IMR-90 (cell line): ENCODE measurements around the gene CCL23. TPM values are rescaled to one million over a fixed set of nuclear protein-coding genes. Genes with fewer than 3 reads are reported as not detected.

Source experiments
- ATAC-seq: fragments of 200-7000 bp; cut with Tn5 transposase; 2 replicates; pipeline ENCODE4 v1.9.1; 2020; ENCODE audit warnings: low read depth, mild to moderate bottlenecking, moderate library complexity
- BruUV-seq: library from RNA; stranded (reverse); fragments of 400-500 nt; replicated peaks from 2 replicates; lab custom pipeline; 2021; lab: Mats Ljungman, UMichigan
- CTCF ChIA-PET: fragments of 300-600 bp; formaldehyde crosslinking; extraction: SDS; loops from one replicate; lab custom pipeline; 2021; ENCODE audit warnings: antibody characterized with exemption; lab: Yijun Ruan, JAX
- POLR2A ChIA-PET: fragments of 300-600 bp; sonication (Branson Sonifier 250); formaldehyde crosslinking; loops from one replicate; lab custom pipeline; 2022; ENCODE audit warnings: antibody characterized with exemption; ENCODE audit not compliant: unreplicated experiment; lab: Charles Lee
- DNase-seq: peaks from one replicate; pipeline ENCODE4 v3.0.0; 2013
- H2AFZ ChIP-seq: replicated peaks from 2 replicates; pipeline ENCODE3; 2013; ENCODE audit warnings: low read length, mild to moderate bottlenecking; ENCODE audit not compliant: poor library complexity
- H2AK5ac ChIP-seq: 2 replicates; pipeline ENCODE4 v1.6.1; 2013; ENCODE audit warnings: low read depth, low read length, inconsistent platforms
- H2AK9ac ChIP-seq: replicated peaks from 2 replicates; pipeline ENCODE3; 2013; ENCODE audit warnings: mild to moderate bottlenecking, low read depth, low read length, moderate library complexity; ENCODE audit not compliant: poor library complexity
- H2BK120ac ChIP-seq: 2 replicates; pipeline ENCODE4 v1.6.1; 2013; ENCODE audit warnings: low read depth, low read length, inconsistent platforms
- H2BK15ac ChIP-seq: 3 replicates; pipeline ENCODE4 v1.6.1; 2013; ENCODE audit warnings: low read depth, low read length, inconsistent platforms
- H2BK20ac ChIP-seq: 2 replicates; pipeline ENCODE4 v1.6.1; 2013; ENCODE audit warnings: low read depth, mild to moderate bottlenecking, inconsistent platforms, low read length, moderate library complexity
- H2BK5ac ChIP-seq: 2 replicates; pipeline ENCODE4 v1.6.1; 2013; ENCODE audit warnings: mild to moderate bottlenecking, low read depth, low read length, inconsistent platforms; ENCODE audit not compliant: poor library complexity, severe bottlenecking
- H3K14ac ChIP-seq: replicated peaks from 2 replicates; pipeline ENCODE4 v1.6.1; 2013; ENCODE audit warnings: low read depth, low read length, inconsistent platforms
- H3K18ac ChIP-seq: 2 replicates; pipeline ENCODE4 v1.6.1; 2013; ENCODE audit warnings: low read depth, low read length, control low read depth
- H3K23ac ChIP-seq: 2 replicates; pipeline ENCODE4 v1.6.1; 2013; ENCODE audit warnings: low read depth, low read length, inconsistent platforms
- H3K27ac ChIP-seq: 2 replicates; pipeline ENCODE4 v1.5.1; 2013; ENCODE audit warnings: mild to moderate bottlenecking, control low read depth, low read length; ENCODE audit not compliant: insufficient read depth
- H3K27me3 ChIP-seq: 2 replicates; pipeline ENCODE4 v1.6.1; 2013; ENCODE audit warnings: low read length; ENCODE audit not compliant: control insufficient read depth, insufficient read depth
- H3K36me3 ChIP-seq: 2 replicates; pipeline ENCODE4 v1.6.1; 2013; ENCODE audit warnings: low read length, mixed read lengths; ENCODE audit not compliant: control insufficient read depth, insufficient read depth
- H3K4ac ChIP-seq: 2 replicates; pipeline ENCODE4 v1.6.1; 2013; ENCODE audit warnings: low read depth, low read length, inconsistent platforms
- H3K4me1 ChIP-seq: 2 replicates; pipeline ENCODE4 v1.6.1; 2013; ENCODE audit warnings: low read length, mixed read lengths; ENCODE audit not compliant: control insufficient read depth, insufficient read depth
- H3K4me2 ChIP-seq: 2 replicates; pipeline ENCODE4 v1.6.1; 2013; ENCODE audit warnings: low read depth, mild to moderate bottlenecking, control low read depth, low read length, moderate library complexity
- H3K4me3 ChIP-seq: 2 replicates; pipeline ENCODE4 v1.5.1; 2013; ENCODE audit warnings: low read depth, mild to moderate bottlenecking, control low read depth, low read length, moderate library complexity; ENCODE audit not compliant: insufficient read depth
- H3K56ac ChIP-seq: 2 replicates; pipeline ENCODE4 v1.6.1; 2013; ENCODE audit warnings: low read length, inconsistent platforms; ENCODE audit not compliant: insufficient read depth; ENCODE audit errors: extremely low read depth
- H3K79me1 ChIP-seq, 2 experiments: 2 replicates each; pipeline ENCODE4 v1.6.1; 2013; ENCODE audit warnings: low read length in 2 of 2, inconsistent platforms in 1 of 2, low read depth in 1 of 2
- H3K9ac ChIP-seq: 2 replicates; pipeline ENCODE4 v1.6.1; 2013; ENCODE audit warnings: low read depth, low read length, control low read depth
- H3K9me1 ChIP-seq: 2 replicates; pipeline ENCODE4 v1.6.1; 2013; ENCODE audit warnings: low read length, inconsistent platforms; ENCODE audit not compliant: insufficient read depth
- H3K9me3 ChIP-seq: 2 replicates; pipeline ENCODE4 v1.6.1; 2013; ENCODE audit warnings: low read length; ENCODE audit not compliant: control insufficient read depth, insufficient read depth
- H4K20me1 ChIP-seq: 2 replicates; pipeline ENCODE4 v1.6.1; 2013; ENCODE audit warnings: low read length, inconsistent platforms; ENCODE audit not compliant: insufficient read depth
- H4K5ac ChIP-seq: 2 replicates; pipeline ENCODE4 v1.6.1; 2013; ENCODE audit warnings: mild to moderate bottlenecking, low read depth, low read length, control low read depth
- H4K8ac ChIP-seq, 2 experiments: 2 replicates each; pipeline ENCODE4 v1.6.1; 2013; ENCODE audit warnings: low read depth in 2 of 2, low read length in 2 of 2, control low read depth in 1 of 2, inconsistent platforms in 1 of 2
- H4K91ac ChIP-seq: 2 replicates; pipeline ENCODE4 v1.6.1; 2013; ENCODE audit warnings: low read depth, low read length, inconsistent platforms; ENCODE audit not compliant: insufficient read depth
- CTCF ChIP-seq: conservative IDR thresholded peaks from 2 replicates; pipeline ENCODE4 v1.5.1; 2012; ENCODE audit warnings: mild to moderate bottlenecking, low read depth, low read length, improper control_type of control experiment
- MAFK ChIP-seq: IDR thresholded peaks from 2 replicates; pipeline ENCODE4 v1.6.1; 2012; ENCODE audit warnings: low read depth, low read length, improper control_type of control experiment
- NFE2L2 ChIP-seq: fragments of 150-350 bp; IDR thresholded peaks from 2 replicates; pipeline ENCODE4 v1.6.1; 2016; ENCODE audit warnings: low read depth, mild to moderate bottlenecking, low read length
- POLR2A ChIP-seq: IDR thresholded peaks from 2 replicates; pipeline ENCODE4 v1.6.1; 2012; ENCODE audit warnings: mild to moderate bottlenecking, low read depth, low read length
- RAD21 ChIP-seq: IDR thresholded peaks from 2 replicates; pipeline ENCODE4 v1.6.1; 2012; ENCODE audit warnings: low read length, improper control_type of control experiment
- RFX5 ChIP-seq: IDR thresholded peaks from 2 replicates; pipeline ENCODE4 v1.8.0; 2012; ENCODE audit warnings: low read depth, mild to moderate bottlenecking, low read length, moderate library complexity
- SMC3 ChIP-seq: fragments of 150-350 bp; IDR thresholded peaks from 2 replicates; pipeline ENCODE4 v1.6.1; 2016; ENCODE audit warnings: low read depth, mild to moderate bottlenecking, antibody characterized with exemption, low read length, moderate library complexity
- WGBS, 2 experiments: methylation state at CpG; one replicate each; pipeline versions ENCODE4 v1.1.5 to v1.1.7; 2013; ENCODE audit warnings: missing lambda C conversion rate in 2 of 2; ENCODE audit not compliant: insufficient read length in 1 of 2; ENCODE audit errors: extremely low coverage in 2 of 2; 5-methylcytosine and 5-hydroxymethylcytosine counted together
- dilution Hi-C: fragments of 300-500 bp; cut with HindIII; formaldehyde crosslinking; loops from one replicate; pipeline ENCODE4 v1.14.3; 2018; ENCODE audit warnings: low sequenced_read_pairs; ENCODE audit not compliant: unreplicated experiment
- in situ Hi-C: fragments of 300-500 bp; cut with MboI; formaldehyde crosslinking; loops from 3 replicates; pipeline ENCODE4 v1.14.3; 2019; ENCODE audit warnings: low sequenced_read_pairs, inconsistent platforms, mixed read lengths
- intact Hi-C: fragments of 100-400 bp; cut with micrococcal nuclease; formaldehyde crosslinking; loops from 2 replicates; pipeline ENCODE4 v1.10.0; 2022
- polyA plus RNA-seq, 3 experiments: library from polyadenylated mRNA; depleted of rRNA; stranded (reverse); fragments of >200 nt; gene quantifications; 2 replicates each; pipeline ENCODE4 v1.2.3, GENCODE V29; 2012; ENCODE audit warnings: low replicate concordance in 1 of 3
- total RNA-seq: library from RNA; depleted of rRNA; stranded (reverse); fragments of >200 nt; gene quantifications from 2 replicates; pipeline ENCODE4 v1.2.3, GENCODE V29; 2012

Gene CCL23
- total and polyA plus RNA-seq, 2 of the 4 experiments (the other 2 are of a cell fraction), result not detected

GRCh38 chr17:36060816-36061215, 43.0 kb upstream of the CCL23 start:
- Histone ChIP-seq H3K9me3 (no peaks in the 10 kb centered on the region), H2BK120ac (no peak overlapping the region), H3K36me3 (no peaks in the 10 kb centered on the region), H3K4ac (no peak overlapping the region), H4K5ac (no peak overlapping the region), H2BK5ac (no peak overlapping the region), H2BK20ac (no peak overlapping the region), H3K4me1 (no peaks in the 10 kb centered on the region), H3K23ac (no peak overlapping the region), H4K20me1 (no peaks in the 10 kb centered on the region), H3K79me1 (no peaks in the 10 kb centered on the region), H3K27me3 (no peaks in the 10 kb centered on the region), H3K4me3 (no peak overlapping the region), H3K27ac (no peak overlapping the region), H2AFZ (no peak overlapping the region), H3K9me1 (no peaks in the 10 kb centered on the region), H3K18ac (no peak overlapping the region), H3K4me2 (no peak overlapping the region), H4K91ac (no peak overlapping the region), H4K8ac (no peak overlapping the region), H3K9ac (no peak overlapping the region), H3K14ac (no peak overlapping the region), H2BK15ac (no peak overlapping the region), H2AK5ac (no peak overlapping the region), H2AK9ac (no peak overlapping the region), H3K56ac (no peak overlapping the region)
- dilution Hi-C loops, result no loop called here
- POLR2A ChIA-PET, result no interaction called here
- ATAC-seq (no peak), DNase-seq (no peak)
- in situ Hi-C loops, result no loop called here
- WGBS, 2 experiments, result no CpG with 5 or more reads among the region's 2 CpGs
- no TSS peak for BruUV-seq
- no peak for TF ChIP-seq POLR2A
- no peak for TF ChIP-seq RAD21
- TF ChIP-seq RFX5, result no peak
- no peak for TF ChIP-seq NFE2L2
- TF ChIP-seq MAFK, result no peak
- TF ChIP-seq CTCF, result no peak
- no peak for TF ChIP-seq SMC3
- intact Hi-C loops, result loop anchor here (10.0 kb wide), 1 partner anchor 84 kb away; no protein-coding TSS in a partner anchor
- CTCF ChIA-PET, result no interaction called here
